Kidney glomerular epithelial cell (primary cell): Measurements from ENCODE around the gene EEF1AKMT3.
"Not testable (repeated sequence)": the region's sequence is repeated elsewhere in the genome, so short reads cannot be mapped to it uniquely, and the experiment has no call there.

Experiments
- DNase-seq: peaks from one replicate; lab custom pipeline; 2025; lab: John Stamatoyannopoulos, UW

Gene EEF1AKMT3

DNA sequence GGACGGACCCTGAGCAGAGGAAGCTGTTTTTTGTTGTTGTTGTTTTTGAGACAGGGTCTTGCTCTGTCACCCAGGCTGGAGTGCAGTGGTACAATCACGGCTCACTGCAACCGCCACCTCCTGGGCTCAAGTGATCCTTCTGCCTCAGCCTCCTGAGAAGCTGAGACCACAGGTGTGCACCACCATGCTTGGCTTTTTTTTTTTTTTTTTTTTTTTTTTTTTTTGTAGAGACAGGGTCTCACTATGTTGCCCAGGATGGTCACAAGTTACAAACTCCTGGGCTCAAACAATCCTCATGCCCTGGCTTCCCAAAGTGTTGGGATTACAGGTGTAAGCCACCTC lies 45.5 kb downstream of the EEF1AKMT3 start:
- DNase-seq = not testable (repeated sequence)

- DNase-seq = not testable (repeated sequence)
These were observed 47.7 kb downstream of the EEF1AKMT3 start for GRCh38 chr12:57820119-57820518.

GRCh38 chr12:57821015-57821414 lies 48.6 kb downstream of the EEF1AKMT3 start:
- DNase-seq = not testable (repeated sequence)

DNA sequence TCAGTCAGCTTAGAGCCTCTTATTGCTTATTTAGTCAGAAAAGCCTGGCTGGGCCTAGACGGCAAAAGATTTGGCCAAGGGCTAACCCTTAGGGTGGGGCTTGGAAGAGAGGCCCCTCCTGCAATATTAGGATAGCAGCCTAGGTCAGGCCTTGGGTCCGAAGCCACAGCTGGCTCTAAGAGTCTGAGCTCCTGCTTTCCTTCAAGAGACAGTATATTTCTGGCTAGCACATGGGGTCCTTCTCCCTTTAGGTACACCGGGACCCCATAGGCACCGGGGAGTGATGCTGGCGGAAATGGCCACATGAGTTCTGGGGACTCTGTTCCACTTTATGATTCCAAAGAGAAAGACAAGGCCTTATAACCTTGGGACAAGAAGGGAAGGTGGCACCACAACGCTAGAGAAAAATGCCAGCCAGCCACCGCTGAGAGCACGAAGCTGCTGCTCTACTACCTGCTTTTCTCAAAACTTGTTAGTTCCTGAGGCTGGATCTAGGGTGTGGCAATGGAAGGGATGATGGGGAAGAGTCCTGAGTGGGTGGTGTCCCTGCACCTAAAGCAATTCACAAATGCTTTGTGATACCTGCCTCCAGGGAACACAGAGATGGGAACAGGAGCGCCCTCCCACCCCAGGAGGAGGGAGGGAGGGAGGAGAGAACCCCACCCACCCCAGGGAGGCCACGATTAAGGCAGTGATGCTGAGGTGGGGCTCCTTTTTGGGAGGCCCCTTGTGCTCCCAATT lies 49.2 kb downstream of the EEF1AKMT3 start:
- DNase-seq = no peak

DNA sequence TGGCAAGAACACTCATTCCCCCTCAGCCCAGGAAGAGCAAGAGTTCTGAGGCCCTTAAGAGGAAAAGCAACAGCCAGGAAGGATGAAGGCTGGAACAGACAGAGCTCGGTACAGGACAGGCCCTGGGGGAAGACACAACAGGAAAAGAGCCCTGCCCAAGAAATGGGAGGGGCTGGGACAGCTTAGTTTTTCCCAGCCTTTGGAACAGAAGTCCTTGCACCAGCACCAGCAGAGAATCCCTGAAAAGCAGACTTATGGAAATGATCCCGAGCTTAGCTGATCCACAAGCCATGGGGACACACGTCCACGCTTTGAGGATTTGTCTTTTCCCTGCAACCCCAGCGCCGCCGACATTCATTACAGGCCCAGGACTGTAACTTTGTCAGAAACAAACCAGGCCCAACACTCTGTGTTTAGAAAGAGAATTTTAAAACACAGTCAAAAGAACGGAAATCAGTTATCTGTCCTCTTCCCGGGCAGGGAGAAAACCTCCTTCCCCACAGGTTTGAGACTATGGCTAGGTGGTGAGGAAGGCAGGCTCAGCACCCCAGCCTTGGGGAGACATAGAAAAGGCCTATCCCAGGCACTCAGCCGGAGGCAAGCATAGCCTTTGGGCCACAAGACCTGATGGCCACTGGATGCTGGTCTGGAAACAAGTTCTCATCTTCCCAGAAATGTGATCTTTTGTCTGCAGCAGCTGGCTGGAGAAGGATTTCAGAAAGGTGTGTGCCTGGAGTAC lies 50.1 kb downstream of the EEF1AKMT3 start:
- DNase-seq = no peak

DNA sequence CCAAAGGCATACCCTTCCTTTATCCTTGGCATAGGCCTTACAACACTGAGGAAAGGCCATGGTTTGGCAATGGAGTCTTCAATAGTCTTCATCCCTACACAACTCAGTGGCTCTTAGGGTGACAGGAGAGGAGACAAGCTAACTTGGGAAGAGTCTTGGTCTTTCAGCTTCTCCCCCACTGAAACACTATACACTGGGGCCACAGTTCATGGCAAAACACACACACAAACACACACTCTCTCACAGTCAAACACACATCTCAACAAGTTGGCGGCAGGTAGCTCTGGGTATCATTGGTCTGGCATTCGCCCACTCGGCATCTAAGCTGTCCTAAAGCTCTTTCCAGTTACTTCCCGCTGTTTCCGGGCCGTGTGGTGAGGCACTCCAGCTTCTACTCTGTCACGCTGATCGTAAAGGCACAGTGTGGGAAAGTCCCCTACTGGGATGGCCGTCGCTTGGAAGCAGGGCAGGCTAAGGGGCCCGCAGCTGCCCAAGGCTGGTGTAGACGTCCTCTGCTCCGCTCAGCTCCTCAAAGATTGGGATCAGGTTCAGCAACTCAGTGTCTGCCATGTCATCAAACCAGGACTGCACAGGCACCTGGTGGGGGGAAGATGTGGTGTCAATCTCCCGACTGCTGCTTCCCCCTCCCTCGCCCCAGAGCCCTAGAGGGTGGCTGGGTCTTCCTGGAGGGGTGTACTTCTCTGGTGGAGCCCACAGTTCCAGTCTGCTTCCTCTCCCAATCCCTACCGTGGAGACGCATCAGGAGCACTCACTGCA lies 50.9 kb downstream of the EEF1AKMT3 start:
- DNase-seq = no peak

- DNase-seq = no peak
These were observed 51.7 kb downstream of the EEF1AKMT3 start for GRCh38 chr12:57823908-57824640.

- no peak for DNase-seq
These were observed 53.0 kb downstream of the EEF1AKMT3 start for GRCh38 chr12:57825451-57825850.

DNA sequence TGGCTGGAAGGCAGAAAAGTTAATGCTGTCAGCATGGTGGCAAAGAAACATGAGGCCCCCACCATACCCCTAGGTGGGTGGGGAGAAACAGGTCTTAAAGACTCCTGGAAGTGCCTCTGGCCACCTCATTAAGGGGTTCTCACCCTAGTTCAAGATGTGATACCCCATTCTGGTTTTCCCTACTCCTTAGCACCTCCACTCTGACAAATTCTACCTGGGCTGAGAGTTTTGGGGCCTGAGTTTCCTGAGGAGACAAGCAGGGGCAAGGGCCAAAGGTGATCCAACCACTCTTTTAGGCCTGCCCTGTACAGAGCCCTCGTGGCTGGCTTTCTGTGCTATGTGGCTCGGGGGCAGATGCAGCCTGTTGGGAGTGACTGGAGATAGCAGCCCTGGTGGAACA lies 54.0 kb downstream of the EEF1AKMT3 start:
- no peak for DNase-seq

DNA sequence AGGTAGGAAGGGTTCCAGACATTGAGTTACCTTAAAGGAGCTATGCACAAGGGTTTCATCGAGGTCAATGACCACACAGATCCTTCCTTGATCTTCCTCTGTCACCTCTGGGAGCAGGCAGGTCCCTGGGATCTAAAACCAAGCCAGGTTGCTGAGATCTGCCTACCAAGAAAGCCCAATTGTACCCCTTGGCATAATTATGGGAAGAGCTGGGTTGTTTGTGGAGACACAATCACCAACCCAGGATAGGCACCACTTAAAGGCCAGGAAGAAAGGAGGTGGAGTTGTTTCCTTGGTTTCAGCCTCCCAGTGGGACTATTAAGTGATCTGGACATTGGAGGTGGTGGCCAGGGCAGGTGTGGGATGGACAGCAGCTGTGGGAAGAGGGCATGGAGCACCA lies 54.6 kb downstream of the EEF1AKMT3 start:
- DNase-seq = no peak

GRCh38 chr12:57829025-57829777 lies 56.8 kb downstream of the EEF1AKMT3 start:
- no peak for DNase-seq

DNA sequence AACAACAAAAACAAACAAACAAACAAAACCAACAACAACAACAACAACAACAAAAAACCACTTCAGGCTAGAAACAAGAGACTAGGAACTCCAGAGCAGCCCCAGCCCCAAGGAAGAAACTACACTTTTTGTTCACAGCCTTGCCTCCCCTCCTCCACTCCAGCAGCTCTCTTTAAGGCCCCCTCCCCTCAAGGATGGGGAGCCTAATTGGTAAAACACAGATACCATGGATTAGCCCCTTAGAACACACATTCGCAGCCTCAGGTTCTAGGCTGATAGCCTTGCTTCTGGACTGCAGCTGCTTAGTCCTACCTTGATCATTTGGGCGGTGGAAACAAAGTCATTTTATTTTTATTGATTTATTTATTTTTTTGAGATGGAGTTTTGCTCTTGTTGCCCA lies 58.0 kb downstream of the EEF1AKMT3 start:
- no peak for DNase-seq
